HG03469 (cell line): ENCODE results near the gene PDCL2.
A peak's percentile ranks its signal among the peaks of the same experiment; 100 is the strongest.
"Not testable (repeated sequence)": the region's sequence is repeated elsewhere in the genome, so short reads cannot be mapped to it uniquely, and the experiment has no call there.

Experiments
- ATAC-seq: cut with Tn5 transposase; IDR thresholded peaks from one replicate; pipeline ENCODE4 v1.9.1; 2021; ENCODE audit warnings: mild to moderate bottlenecking, moderate library complexity, moderate number of reproducible peaks; ENCODE audit not compliant: unreplicated experiment

The PDCL2 gene

GRCh38 chr4:55592014-55592413 is at the start of gene PDCL2:
Gene PDCL2 (minus strand): TSS chr4:55592245. CDS start chr4:55592109, 136 bp downstream.
- ATAC-seq = no peak

- no peak for ATAC-seq
Measured at GRCh38 chr4:55637272-55637820, 45.3 kb upstream of the PDCL2 start.

- ATAC-seq = no peak
Measured at GRCh38 chr4:55636656-55636999, 44.6 kb upstream of the PDCL2 start.

- no peak for ATAC-seq
Measured at GRCh38 chr4:55635741-55636655, 44.0 kb upstream of the PDCL2 start, which contains the start of gene NMU. Gene NMU (minus strand): TSS chr4:55636298. CDS start chr4:55636192, 106 bp downstream.

GRCh38 chr4:55635282-55635681 is 43.2 kb upstream of the PDCL2 start:
- no peak for ATAC-seq

- no peak for ATAC-seq
Measured at GRCh38 chr4:55634417-55635128, 42.5 kb upstream of the PDCL2 start.

GRCh38 chr4:55633903-55634302 is 41.9 kb upstream of the PDCL2 start:
- ATAC-seq = no peak

GRCh38 chr4:55625835-55626234 is 33.8 kb upstream of the PDCL2 start:
- no peak for ATAC-seq

- ATAC-seq = not testable (repeated sequence)
Measured at GRCh38 chr4:55624063-55624462, 32.0 kb upstream of the PDCL2 start.

- no peak for ATAC-seq
Measured at GRCh38 chr4:55618546-55619143, 26.6 kb upstream of the PDCL2 start.

GRCh38 chr4:55617587-55618197 is 25.6 kb upstream of the PDCL2 start:
- peak; percentile 99 for ATAC-seq

- ATAC-seq = no peak
Measured at GRCh38 chr4:55615008-55615407, 23.0 kb upstream of the PDCL2 start.

- ATAC-seq = no peak
Measured at GRCh38 chr4:55613621-55614020, 21.6 kb upstream of the PDCL2 start.

- ATAC-seq = no peak
Measured at GRCh38 chr4:55612341-55612740, 20.3 kb upstream of the PDCL2 start.

- no peak for ATAC-seq
Measured at GRCh38 chr4:55611358-55612059, 19.5 kb upstream of the PDCL2 start.

GRCh38 chr4:55610381-55610780 is 18.3 kb upstream of the PDCL2 start:
- no peak for ATAC-seq

- ATAC-seq = no peak
Measured at GRCh38 chr4:55609393-55609866, 17.4 kb upstream of the PDCL2 start.

- ATAC-seq = no peak
Measured at GRCh38 chr4:55608591-55608990, 16.5 kb upstream of the PDCL2 start.

GRCh38 chr4:55604996-55605395 is 13.0 kb upstream of the PDCL2 start:
- no peak for ATAC-seq

GRCh38 chr4:55600640-55601039 is 8.6 kb upstream of the PDCL2 start:
- ATAC-seq = no peak
